BLaER1 treated with 17β-estradiol and CSF1 and Interleukin-3, amounts not matched to agents 10 nM and 100 nM (cell line): Measurements from ENCODE around the gene DLG1.

ENCODE experiments used
- H3K27ac ChIP-seq, 11 experiments: shearing (Covaris generic); formaldehyde crosslinking; 2 replicates each; pipeline ENCODE4 v1.8.1; 2022
- H3K27me3 ChIP-seq, 11 experiments: shearing (Covaris generic); formaldehyde crosslinking; 2 replicates each; pipeline ENCODE4 v1.8.1; 2022
- H3K36me3 ChIP-seq, 11 experiments: shearing (Covaris generic); formaldehyde crosslinking; 2 replicates each; pipeline ENCODE4 v1.8.1; 2022
- H3K4me1 ChIP-seq, 10 experiments: shearing (Covaris generic); formaldehyde crosslinking; 2 replicates each; pipeline ENCODE4 v1.8.1; 2022
- H3K4me2 ChIP-seq, 11 experiments: shearing (Covaris generic); formaldehyde crosslinking; 2 replicates each; pipeline ENCODE4 v1.8.1; 2022
- H3K4me3 ChIP-seq, 10 experiments: shearing (Covaris generic); formaldehyde crosslinking; 2 replicates each; pipeline ENCODE4 v1.8.1; 2022
- H3K9ac ChIP-seq, 11 experiments: shearing (Covaris generic); formaldehyde crosslinking; 2 replicates each; pipeline ENCODE4 v1.8.1; 2022
- H3K9me3 ChIP-seq, 11 experiments: shearing (Covaris generic); formaldehyde crosslinking; replicated peaks in 1 of 11; 2 replicates each; pipeline ENCODE4 v1.8.1; 2022
- H4K20me1 ChIP-seq, 11 experiments: shearing (Covaris generic); formaldehyde crosslinking; 2 replicates each; pipeline ENCODE4 v1.8.1; 2022
- Cebpa-rat ChIP-seq, 11 experiments: shearing (Covaris generic); IDR thresholded peaks; 2 replicates each; pipeline ENCODE4 v1.8.1; 2022

Gene DLG1

GRCh38 chr3:197030379-197031314, 267.8 kb downstream of the DLG1 start:
- H3K4me1 ChIP-seq: peaks cover 45 to 67% (median 61%) of the 10 kb centered on the region in 10 experiments
- peak overlapping the region in 1 of 10 experiments; percentile 11; a peak in 1 of 20 replicates for H3K4me3 ChIP-seq
- H3K36me3 ChIP-seq: peaks cover 0 to 20% (median 10%) of the 10 kb centered on the region in 11 experiments; a peak in 17 of 22 replicates
- H3K9me3 ChIP-seq: no peaks in the 10 kb centered on the region
- peaks cover 0 to 36% (median 29%) of the 10 kb centered on the region in 11 experiments; a peak in 20 of 22 replicates for H4K20me1 ChIP-seq
- peaks cover 0 to 22% (median 0%) of the 10 kb centered on the region in 11 experiments; a peak in 7 of 22 replicates for H3K27me3 ChIP-seq
- H3K4me2 ChIP-seq: peak overlapping the region; percentile 64 to 100 (median 99)
- peak overlapping the region in 10 of 11 experiments; percentile 58 to 84 (median 76); a peak in 21 of 22 replicates for H3K27ac ChIP-seq
- TF ChIP-seq Cebpa-rat (IDR thresholded peaks at IDR 0.05): no peak
- peak overlapping the region in 9 of 11 experiments; percentile 1 to 64 (median 45); a peak in 13 of 22 replicates for H3K9ac ChIP-seq

DNA sequence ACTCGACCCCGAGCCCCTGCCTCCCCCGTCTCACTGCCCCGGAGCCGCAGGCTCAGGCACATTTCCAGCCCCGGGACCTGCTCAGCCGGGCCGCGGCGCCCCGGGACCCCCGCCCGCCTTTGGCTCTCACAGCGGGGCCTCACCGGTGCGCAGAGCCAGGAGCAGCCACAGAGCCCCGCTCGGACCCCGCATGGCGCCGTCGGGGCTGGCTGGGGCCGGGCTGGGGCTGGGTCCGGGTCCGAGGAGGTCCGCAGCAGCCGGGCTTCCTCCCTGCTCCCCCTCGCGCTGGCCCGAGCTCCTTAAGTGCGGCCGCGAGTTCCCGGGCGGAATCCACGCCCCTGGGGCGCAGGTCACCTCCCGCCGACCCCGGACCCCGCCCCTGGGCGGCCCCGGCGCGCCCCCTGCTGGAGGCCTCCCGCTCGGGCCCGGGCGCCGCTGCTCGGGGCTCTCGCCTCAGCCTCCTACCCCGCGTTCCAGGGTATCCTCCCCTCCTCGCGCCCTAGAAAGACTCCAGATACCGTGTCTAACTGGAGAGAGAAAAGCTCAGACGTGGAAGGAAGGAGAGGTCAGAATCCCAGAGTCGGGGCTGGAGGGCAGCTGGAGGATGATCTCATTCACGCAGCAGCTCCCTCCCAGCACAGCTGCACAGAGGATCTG, 268.8 kb downstream of the DLG1 start, which contains the start of gene MELTF:
MELTF (minus strand) TSS at position 307 of the 657 bp plus-strand sequence; CDS start at position 192, 115 bp downstream.
- peak within 1 kb of the TSS; percentile 79 to 100 (median 99) for H3K4me2 ChIP-seq
- peaks cover 53 to 77% (median 71%) of the 10 kb centered on the region in 10 experiments for H3K4me1 ChIP-seq
- peaks cover 0 to 32% (median 0%) of the 10 kb centered on the region in 11 experiments; a peak in 7 of 22 replicates for H3K27me3 ChIP-seq
- peaks cover 0 to 46% (median 39%) of the 10 kb centered on the region in 11 experiments; a peak in 20 of 22 replicates for H4K20me1 ChIP-seq
- peak within 1 kb of the TSS; percentile 61 to 84 (median 74) for H3K4me3 ChIP-seq
- H3K27ac ChIP-seq: peak within 1 kb of the TSS; percentile 40 to 89 (median 81); a peak in 21 of 22 replicates
- H3K36me3 ChIP-seq: peaks cover 0 to 25% (median 14%) of the 10 kb centered on the region in 11 experiments; a peak in 17 of 22 replicates
- H3K9ac ChIP-seq: peak within 1 kb of the TSS; percentile 77 to 88 (median 84)
- TF ChIP-seq Cebpa-rat (IDR thresholded peaks at IDR 0.05): no peak
- no peaks in the 10 kb centered on the region for H3K9me3 ChIP-seq

GRCh38 chr3:197028728-197029510, 269.5 kb downstream of the DLG1 start:
- peaks cover 0 to 38% (median 0%) of the 10 kb centered on the region in 11 experiments; a peak in 7 of 22 replicates for H3K27me3 ChIP-seq
- H3K4me2 ChIP-seq: peak overlapping the region; percentile 79 to 100 (median 99)
- peaks cover 0 to 25% (median 14%) of the 10 kb centered on the region in 11 experiments; a peak in 17 of 22 replicates for H3K36me3 ChIP-seq
- H3K9me3 ChIP-seq: no peaks in the 10 kb centered on the region
- peaks cover 0 to 52% (median 45%) of the 10 kb centered on the region in 11 experiments; a peak in 20 of 22 replicates for H4K20me1 ChIP-seq
- H3K4me1 ChIP-seq: peaks cover 60 to 84% (median 79%) of the 10 kb centered on the region in 10 experiments
- peak overlapping the region; percentile 61 to 84 (median 74) for H3K4me3 ChIP-seq
- H3K9ac ChIP-seq: peak overlapping the region; percentile 77 to 88 (median 84)
- peak overlapping the region; percentile 40 to 89 (median 81); a peak in 21 of 22 replicates for H3K27ac ChIP-seq
- no peak for TF ChIP-seq Cebpa-rat (IDR thresholded peaks at IDR 0.05)

- TF ChIP-seq Cebpa-rat (IDR thresholded peaks at IDR 0.05): no peak
- no peaks in the 10 kb centered on the region for H3K9me3 ChIP-seq
- H4K20me1 ChIP-seq: peaks cover 0 to 58% (median 45%) of the 10 kb centered on the region in 11 experiments; a peak in 20 of 22 replicates
- H3K4me3 ChIP-seq: peak overlapping the region; percentile 61 to 84 (median 74)
- H3K36me3 ChIP-seq: peaks cover 0 to 25% (median 14%) of the 10 kb centered on the region in 11 experiments; a peak in 17 of 22 replicates
- H3K4me1 ChIP-seq: peaks cover 68 to 92% (median 87%) of the 10 kb centered on the region in 10 experiments
- peak overlapping the region; percentile 79 to 100 (median 99) for H3K4me2 ChIP-seq
- peaks cover 0 to 40% (median 0%) of the 10 kb centered on the region in 11 experiments; a peak in 7 of 22 replicates for H3K27me3 ChIP-seq
- H3K9ac ChIP-seq: peak overlapping the region; percentile 77 to 88 (median 84)
- H3K27ac ChIP-seq: peak overlapping the region in 9 of 11 experiments; percentile 76 to 89 (median 82); a peak in 17 of 22 replicates
These were observed 270.3 kb downstream of the DLG1 start for GRCh38 chr3:197027896-197028727.

DNA sequence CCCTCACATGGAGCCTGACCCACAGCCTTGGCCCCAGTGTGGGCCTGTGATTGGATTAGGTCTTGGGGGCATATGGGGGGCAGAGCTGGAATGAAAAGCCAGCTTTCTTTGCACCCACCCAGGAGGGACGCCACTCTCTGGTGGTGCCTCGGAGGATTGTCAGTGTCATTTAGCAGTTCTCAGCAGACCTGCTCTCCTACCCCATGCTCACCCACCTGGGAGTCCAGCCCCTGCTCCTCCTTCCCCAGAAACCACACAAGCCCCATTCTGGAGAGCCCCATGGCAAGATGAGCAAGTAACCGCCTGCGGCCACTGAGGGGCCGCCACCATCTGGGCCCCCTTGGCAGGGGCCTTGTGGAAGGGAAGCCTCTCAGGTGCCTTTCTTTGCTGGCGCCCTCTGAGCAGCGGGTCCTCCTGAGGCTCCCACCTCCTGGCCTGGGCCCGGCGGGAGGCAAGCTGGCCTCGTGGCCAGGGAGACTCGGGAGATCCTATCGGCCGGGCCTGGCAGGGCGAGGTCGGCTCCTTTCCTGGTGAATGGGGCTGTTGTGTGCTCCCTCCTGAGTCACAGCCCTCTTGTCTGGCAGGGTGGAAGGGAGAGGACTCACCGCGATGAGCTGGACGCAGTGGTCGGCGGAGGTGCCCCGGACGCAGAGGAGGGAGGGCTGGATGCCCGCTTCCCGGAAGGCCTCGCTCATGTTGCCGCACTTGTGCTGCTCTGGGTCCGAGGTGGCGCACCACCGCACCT, 271.1 kb downstream of the DLG1 start:
- no peak for TF ChIP-seq Cebpa-rat (IDR thresholded peaks at IDR 0.05)
- H3K9me3 ChIP-seq: no peaks in the 10 kb centered on the region
- peaks cover 0 to 65% (median 52%) of the 10 kb centered on the region in 11 experiments; a peak in 20 of 22 replicates for H4K20me1 ChIP-seq
- peak overlapping the region; percentile 79 to 100 (median 99) for H3K4me2 ChIP-seq
- peak overlapping the region in 9 of 10 experiments; percentile 69 to 84 (median 75); a peak in 11 of 20 replicates for H3K4me3 ChIP-seq
- peak overlapping the region in 3 of 11 experiments; percentile 79 to 86 (median 82); a peak in 1 of 22 replicates for H3K27ac ChIP-seq
- peak overlapping the region in 10 of 11 experiments; percentile 79 to 88 (median 84); a peak in 16 of 22 replicates for H3K9ac ChIP-seq
- peaks cover 0 to 25% (median 14%) of the 10 kb centered on the region in 11 experiments; a peak in 17 of 22 replicates for H3K36me3 ChIP-seq
- peaks cover 76 to 99% (median 94%) of the 10 kb centered on the region in 10 experiments for H3K4me1 ChIP-seq
- H3K27me3 ChIP-seq: peaks cover 0 to 47% (median 0%) of the 10 kb centered on the region in 11 experiments; a peak in 7 of 22 replicates

DNA sequence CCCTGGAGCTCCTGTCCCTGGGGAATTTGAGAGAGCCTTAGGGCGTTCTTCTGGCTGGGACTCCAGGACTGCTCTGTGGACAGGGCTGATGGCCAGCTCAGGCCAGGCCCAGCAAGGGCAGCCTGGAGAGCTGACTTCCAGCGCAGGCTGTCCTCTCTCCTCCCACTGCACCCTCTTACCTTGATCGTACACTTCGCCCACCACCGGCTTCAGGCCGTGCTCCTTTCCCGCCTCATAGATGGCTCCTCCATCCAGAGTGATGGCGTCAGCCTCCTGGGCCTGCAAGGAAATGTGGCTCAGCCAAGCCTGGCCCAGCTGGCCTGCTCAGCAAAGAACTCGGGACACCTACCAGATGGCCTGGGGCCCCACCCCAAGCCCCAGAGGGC, 271.9 kb downstream of the DLG1 start:
- peaks cover 0 to 71% (median 55%) of the 10 kb centered on the region in 11 experiments; a peak in 20 of 22 replicates for H4K20me1 ChIP-seq
- H3K9ac ChIP-seq: peak overlapping the region in 4 of 11 experiments; percentile 83 to 88 (median 86); a peak in 7 of 22 replicates
- peaks cover 0 to 25% (median 14%) of the 10 kb centered on the region in 11 experiments; a peak in 17 of 22 replicates for H3K36me3 ChIP-seq
- H3K9me3 ChIP-seq: no peaks in the 10 kb centered on the region
- peaks cover 0 to 56% (median 0%) of the 10 kb centered on the region in 11 experiments; a peak in 7 of 22 replicates for H3K27me3 ChIP-seq
- TF ChIP-seq Cebpa-rat (IDR thresholded peaks at IDR 0.05): no peak
- H3K27ac ChIP-seq: no peak overlapping the region
- peaks cover 72 to 99% (median 95%) of the 10 kb centered on the region in 10 experiments for H3K4me1 ChIP-seq
- peak overlapping the region in 1 of 10 experiments; percentile 77; a peak in 2 of 20 replicates for H3K4me3 ChIP-seq
- peak overlapping the region in 10 of 11 experiments; percentile 10 to 100 (median 99); a peak in 21 of 22 replicates for H3K4me2 ChIP-seq
